ENCODE data around the gene POLR3A.

DNA sequence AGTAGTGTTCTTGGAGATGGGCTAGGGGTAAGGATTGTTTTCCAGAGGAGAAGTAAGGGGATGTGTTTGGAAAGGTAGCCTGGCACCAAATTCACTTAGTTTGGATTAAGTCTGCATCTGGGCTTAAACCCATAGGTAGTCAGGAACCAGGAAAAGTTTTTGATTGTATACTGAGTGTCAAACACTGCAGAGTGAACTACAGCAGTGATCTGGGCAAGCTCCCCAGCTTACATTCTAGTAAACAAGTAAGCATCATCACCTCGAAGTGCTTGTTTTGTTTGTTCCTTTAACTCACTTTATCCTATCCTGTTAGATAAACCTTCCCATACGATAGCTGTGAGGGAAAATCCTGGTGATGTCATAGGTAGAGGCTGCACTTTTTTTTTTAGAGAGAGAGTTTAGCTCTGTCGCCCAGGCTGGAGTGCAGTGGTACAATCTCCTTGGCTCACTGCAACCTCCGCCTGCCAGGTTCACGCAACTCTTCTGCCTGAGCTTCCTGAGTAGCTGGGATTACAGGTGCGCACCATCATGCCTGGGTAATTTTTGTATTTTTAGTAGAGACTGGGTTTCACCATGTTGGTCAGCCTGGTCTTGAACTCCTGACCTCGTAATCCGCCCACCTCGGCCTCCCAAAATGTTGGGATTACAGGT lies 6.7 kb upstream of the POLR3A start:
- TF ChIP-seq, protein P1, sequence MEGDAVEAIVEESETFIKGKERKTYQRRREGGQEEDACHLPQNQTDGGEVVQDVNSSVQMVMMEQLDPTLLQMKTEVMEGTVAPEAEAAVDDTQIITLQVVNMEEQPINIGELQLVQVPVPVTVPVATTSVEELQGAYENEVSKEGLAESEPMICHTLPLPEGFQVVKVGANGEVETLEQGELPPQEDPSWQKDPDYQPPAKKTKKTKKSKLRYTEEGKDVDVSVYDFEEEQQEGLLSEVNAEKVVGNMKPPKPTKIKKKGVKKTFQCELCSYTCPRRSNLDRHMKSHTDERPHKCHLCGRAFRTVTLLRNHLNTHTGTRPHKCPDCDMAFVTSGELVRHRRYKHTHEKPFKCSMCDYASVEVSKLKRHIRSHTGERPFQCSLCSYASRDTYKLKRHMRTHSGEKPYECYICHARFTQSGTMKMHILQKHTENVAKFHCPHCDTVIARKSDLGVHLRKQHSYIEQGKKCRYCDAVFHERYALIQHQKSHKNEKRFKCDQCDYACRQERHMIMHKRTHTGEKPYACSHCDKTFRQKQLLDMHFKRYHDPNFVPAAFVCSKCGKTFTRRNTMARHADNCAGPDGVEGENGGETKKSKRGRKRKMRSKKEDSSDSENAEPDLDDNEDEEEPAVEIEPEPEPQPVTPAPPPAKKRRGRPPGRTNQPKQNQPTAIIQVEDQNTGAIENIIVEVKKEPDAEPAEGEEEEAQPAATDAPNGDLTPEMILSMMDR (conservative IDR thresholded peaks at IDR 0.05; ENCODE audit: low read length): no peak
- TF ChIP-seq EZH2phosphoT487 (IDR thresholded peaks at IDR 0.05; ENCODE audit: borderline replicate concordance, low read depth, low read length): no peak

Data from OCI-LY7 (cell line).